Osteocyte (in vitro differentiated cells): Measurements from ENCODE around the gene GSK3B. TPM values are rescaled to one million over a fixed set of nuclear protein-coding genes. Genes with fewer than 3 reads are reported as not detected.
A peak's percentile ranks its signal among the peaks of the same experiment; 100 is the strongest.

Experiments used
- DNase-seq: peaks from one replicate; pipeline ENCODE4 v3.0.0; 2021; ENCODE audit warnings: mixed read lengths; ENCODE audit not compliant: unreplicated experiment; ENCODE audit errors: extremely low spot score
- H3K27ac Mint-ChIP-seq: one replicate; pipeline ENCODE4 v1.8.0; 2021; ENCODE audit warnings: mild to moderate bottlenecking, mixed read lengths; ENCODE audit not compliant: unreplicated experiment
- H3K27me3 Mint-ChIP-seq: one replicate; pipeline ENCODE4 v1.8.0; 2021; ENCODE audit warnings: mixed read lengths; ENCODE audit not compliant: unreplicated experiment
- H3K36me3 Mint-ChIP-seq: one replicate; pipeline ENCODE4 v1.8.0; 2021; ENCODE audit warnings: mixed read lengths; ENCODE audit not compliant: unreplicated experiment
- H3K4me1 Mint-ChIP-seq: one replicate; pipeline ENCODE4 v1.8.0; 2021; ENCODE audit warnings: mixed read lengths; ENCODE audit not compliant: unreplicated experiment
- H3K4me3 Mint-ChIP-seq: one replicate; pipeline ENCODE4 v1.8.0; 2021; ENCODE audit warnings: mild to moderate bottlenecking, moderate library complexity, mixed read lengths; ENCODE audit not compliant: unreplicated experiment
- H3K9me3 Mint-ChIP-seq: one replicate; pipeline ENCODE4 v1.8.0; 2021; ENCODE audit warnings: mixed read lengths; ENCODE audit not compliant: unreplicated experiment
- total RNA-seq: library from RNA; stranded (reverse); gene quantifications from 2 replicates; pipeline ENCODE4 v1.2.1, GENCODE V29; 2021
- TF ChIP-seq, protein P1 (sequence below): fragments of 200-600 bp; sonication (generic); IDR thresholded peaks from 2 replicates; pipeline ENCODE4 v1.5.0; 2021; ENCODE audit warnings: antibody characterized with exemption, mild to moderate bottlenecking, moderate library complexity

The GSK3B gene
- total RNA-seq, 1 donor from 2014 or later: 80.0 TPM

DNA sequence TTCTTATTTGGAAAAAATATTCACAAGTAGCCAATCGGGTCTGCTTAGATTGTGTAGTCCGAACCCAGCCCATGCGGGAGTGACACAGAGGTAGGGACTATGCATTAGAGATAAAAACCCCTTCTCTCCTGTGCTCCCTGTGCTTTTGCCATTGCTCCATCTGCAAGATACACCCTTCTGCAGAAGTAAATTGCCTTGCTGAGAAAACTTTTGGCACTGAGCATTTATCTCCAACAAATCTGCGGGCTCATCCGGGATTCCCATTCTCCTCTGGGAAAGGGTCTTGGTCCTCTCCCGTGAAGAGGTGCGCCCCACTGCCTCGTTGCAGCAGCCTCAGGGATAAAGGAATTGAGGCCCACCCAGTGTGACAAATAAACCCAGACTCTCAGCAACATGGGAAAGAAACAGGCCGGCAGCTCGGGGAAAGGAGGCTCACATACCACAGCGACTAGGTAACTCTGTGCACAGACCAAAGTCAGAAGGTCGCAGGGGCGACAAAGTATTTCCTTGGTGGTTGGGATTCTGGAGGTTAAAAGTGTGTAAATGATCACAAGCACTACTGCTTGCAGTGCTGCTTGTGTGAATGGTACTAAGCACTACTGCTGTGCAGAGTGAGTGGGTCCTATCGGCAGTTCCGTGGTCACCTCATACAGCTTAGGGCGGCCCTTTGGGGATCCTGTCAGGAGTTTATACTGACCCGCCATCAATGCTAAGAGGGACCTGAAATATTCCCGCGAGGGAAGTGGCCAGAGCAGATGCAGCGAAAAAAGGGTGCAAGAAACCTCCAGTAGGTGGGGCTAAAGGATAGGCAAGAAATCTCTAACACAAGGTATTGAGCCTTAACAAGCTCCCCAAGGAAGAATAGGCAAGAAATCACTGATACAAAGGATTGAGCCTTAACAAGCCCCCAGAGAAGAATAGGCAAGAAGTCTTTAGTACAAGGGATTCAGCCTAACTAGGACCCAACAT, 54.3 kb downstream of the GSK3B start:
- Mint-ChIP-seq H3K4me3 (no peak overlapping the region), H3K9me3 (peaks cover 21% of the 10 kb centered on the region), H3K36me3 (peaks cover 38% of the 10 kb centered on the region)

DNA sequence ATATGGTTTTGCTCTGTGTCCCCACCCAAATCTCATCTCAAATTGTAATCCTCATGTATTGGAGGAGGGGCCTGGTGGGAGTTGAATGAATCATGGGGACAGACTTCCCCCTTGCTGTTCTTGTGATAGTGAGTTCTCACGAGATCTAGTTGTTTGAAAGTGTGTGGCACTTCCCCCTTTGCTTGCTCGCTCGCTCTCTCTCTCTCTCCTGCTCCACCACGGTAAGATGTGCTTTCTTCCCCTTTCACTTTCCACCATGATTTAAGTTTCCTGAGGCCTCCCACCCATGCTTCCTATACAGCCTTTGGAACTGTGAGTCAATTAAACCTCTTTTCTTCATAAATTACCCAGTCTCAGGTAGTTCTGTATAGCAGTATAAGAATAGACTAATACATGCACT, 60.7 kb downstream of the GSK3B start:
- Mint-ChIP-seq H3K27ac (no peak overlapping the region), H3K36me3 (peaks cover 7% of the 10 kb centered on the region), H3K4me3 (no peak overlapping the region), H3K9me3 (no peaks in the 10 kb centered on the region), H3K27me3 (no peaks in the 10 kb centered on the region), H3K4me1 (peaks cover 8% of the 10 kb centered on the region)
- no peak for DNase-seq
- TF ChIP-seq, protein P1, sequence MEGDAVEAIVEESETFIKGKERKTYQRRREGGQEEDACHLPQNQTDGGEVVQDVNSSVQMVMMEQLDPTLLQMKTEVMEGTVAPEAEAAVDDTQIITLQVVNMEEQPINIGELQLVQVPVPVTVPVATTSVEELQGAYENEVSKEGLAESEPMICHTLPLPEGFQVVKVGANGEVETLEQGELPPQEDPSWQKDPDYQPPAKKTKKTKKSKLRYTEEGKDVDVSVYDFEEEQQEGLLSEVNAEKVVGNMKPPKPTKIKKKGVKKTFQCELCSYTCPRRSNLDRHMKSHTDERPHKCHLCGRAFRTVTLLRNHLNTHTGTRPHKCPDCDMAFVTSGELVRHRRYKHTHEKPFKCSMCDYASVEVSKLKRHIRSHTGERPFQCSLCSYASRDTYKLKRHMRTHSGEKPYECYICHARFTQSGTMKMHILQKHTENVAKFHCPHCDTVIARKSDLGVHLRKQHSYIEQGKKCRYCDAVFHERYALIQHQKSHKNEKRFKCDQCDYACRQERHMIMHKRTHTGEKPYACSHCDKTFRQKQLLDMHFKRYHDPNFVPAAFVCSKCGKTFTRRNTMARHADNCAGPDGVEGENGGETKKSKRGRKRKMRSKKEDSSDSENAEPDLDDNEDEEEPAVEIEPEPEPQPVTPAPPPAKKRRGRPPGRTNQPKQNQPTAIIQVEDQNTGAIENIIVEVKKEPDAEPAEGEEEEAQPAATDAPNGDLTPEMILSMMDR: no peak

More for the DNA sequence above, 54.3 kb downstream of the GSK3B start:
- no peaks in the 10 kb centered on the region for H3K27me3 Mint-ChIP-seq
- no peak for DNase-seq
- H3K4me1 Mint-ChIP-seq: no peaks in the 10 kb centered on the region
- TF ChIP-seq, protein P1: no peak
- no peak overlapping the region for H3K27ac Mint-ChIP-seq

DNA sequence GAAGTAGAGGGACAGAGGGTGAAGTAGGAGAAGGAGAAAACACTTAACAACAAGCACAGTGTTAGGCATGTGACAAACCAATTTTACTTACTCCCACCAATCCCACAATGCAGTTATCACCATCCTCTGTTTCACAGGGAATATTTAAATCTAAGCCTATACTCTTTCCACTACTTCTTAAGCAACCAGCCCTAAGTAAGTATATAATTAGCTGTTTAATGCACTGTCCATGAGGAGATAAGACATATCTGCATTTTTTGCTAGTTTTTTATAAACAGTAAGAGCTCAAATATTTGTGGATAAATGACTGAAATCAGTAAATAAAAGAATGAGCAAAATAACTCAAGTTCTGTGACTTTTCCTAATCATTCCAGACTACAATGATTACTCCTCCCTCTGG, 62.7 kb downstream of the GSK3B start:
- Mint-ChIP-seq H3K27ac (no peak overlapping the region), H3K36me3 (peaks cover 2% of the 10 kb centered on the region), H3K9me3 (no peaks in the 10 kb centered on the region), H3K27me3 (no peaks in the 10 kb centered on the region), H3K4me1 (peaks cover 13% of the 10 kb centered on the region), H3K4me3 (no peak overlapping the region)
- TF ChIP-seq, protein P1: no peak
- no peak for DNase-seq

DNA sequence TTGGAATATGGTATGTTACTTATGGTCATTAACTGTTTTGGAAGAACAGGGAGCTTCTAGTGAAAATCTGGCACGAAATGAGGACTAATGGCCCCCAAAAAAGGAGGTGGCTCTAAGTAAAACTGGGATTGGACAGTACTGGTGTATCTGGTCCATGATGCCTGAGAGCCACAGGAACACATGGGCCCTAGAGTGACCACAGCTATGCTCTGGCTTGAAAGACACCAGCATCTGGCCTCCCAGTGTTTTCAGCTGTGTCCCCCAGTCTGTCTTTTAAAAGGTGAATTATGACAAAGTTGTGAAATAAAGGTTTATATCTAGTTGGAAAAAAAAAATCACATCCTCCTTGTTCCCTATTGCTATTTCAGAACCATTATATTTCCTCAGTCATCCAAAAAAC, 64.5 kb downstream of the GSK3B start:
- peaks cover 6% of the 10 kb centered on the region for H3K9me3 Mint-ChIP-seq
- DNase-seq: no peak
- peaks cover 5% of the 10 kb centered on the region for H3K36me3 Mint-ChIP-seq
- no peak overlapping the region for H3K4me3 Mint-ChIP-seq
- peaks cover 27% of the 10 kb centered on the region for H3K4me1 Mint-ChIP-seq
- no peaks in the 10 kb centered on the region for H3K27me3 Mint-ChIP-seq
- no peak overlapping the region for H3K27ac Mint-ChIP-seq
- TF ChIP-seq, protein P1: no peak

DNA sequence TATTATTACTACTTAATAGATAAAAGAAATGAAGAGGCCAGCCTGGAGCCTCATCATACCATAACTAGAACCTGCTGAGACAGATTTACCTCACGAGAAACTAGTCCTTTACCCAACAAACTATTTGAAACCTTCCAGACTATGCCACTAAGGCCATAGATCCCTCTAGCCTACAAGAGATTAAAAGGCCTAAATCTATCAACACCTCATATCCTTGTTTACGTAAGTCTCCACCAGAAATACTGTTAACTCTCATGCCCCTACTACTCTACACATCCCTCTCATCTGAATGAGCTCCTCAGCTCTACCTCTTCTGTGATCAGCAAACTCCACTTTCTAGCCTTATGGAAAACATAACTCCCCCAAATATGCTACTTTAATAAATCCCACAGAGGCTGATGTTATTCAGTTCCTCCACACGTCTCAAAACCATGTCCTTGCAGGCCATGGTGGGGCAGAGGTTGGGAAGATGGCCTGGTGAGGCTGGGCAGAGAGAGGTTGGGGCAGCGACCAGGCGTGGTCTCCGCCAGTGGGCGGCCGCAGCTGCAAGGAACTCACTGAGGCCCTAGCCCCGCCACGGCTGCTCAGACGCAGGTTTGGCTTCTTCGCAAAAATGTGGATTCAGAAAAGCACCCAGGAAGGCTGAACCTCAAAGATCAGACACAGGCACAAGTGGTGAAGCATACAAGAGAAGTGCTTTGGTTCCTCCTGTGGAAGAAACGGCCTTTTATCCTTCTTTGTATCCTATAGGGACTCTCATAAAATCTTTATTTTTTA, 65.8 kb downstream of the GSK3B start:
- Mint-ChIP-seq H3K36me3 (peaks cover 5% of the 10 kb centered on the region), H3K27me3 (no peaks in the 10 kb centered on the region), H3K4me3 (no peak overlapping the region), H3K4me1 (peaks cover 31% of the 10 kb centered on the region), H3K27ac (peak overlapping the region; percentile 32), H3K9me3 (peaks cover 6% of the 10 kb centered on the region)
- TF ChIP-seq, protein P1: no peak
- DNase-seq: no peak
